ENCODE data around the gene LGALS4.
"Not testable (repeated sequence)": the region's sequence is repeated elsewhere in the genome, so short reads cannot be mapped to it uniquely, and the experiment has no call there.

The LGALS4 gene

DNA sequence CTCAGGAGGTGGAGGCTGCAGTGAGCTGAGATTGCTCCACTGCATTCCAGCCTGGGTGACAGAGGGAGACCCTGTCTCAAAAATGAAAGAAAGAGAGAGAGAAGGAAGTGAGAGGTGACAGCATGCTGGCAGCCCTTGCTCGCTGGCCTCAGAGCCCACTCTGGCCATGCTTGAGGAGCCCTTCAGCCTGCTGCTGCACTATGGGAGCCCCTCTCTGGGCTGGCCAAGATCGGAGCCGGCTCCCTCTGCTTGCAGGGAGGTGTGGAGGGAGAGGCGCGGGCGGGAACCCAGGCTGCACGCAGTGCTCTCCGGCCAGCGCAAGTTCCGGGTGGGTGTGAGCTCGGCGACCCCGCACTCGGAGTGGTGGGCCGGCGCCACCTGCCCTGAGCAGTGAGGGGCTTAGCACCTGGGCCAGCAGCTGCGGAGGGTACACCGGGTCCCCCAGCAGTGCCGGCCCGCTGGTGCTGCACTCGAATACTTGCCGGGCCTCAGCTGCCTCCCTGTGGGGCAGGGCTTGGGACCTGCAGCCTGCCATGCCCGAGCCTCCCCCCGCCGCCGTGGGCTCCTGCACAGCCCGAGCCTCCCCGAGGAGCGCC, 8.6 kb upstream of the LGALS4 start:
- DNase-seq (ENCODE audit: low spot score) = not testable (repeated sequence)

DNA sequence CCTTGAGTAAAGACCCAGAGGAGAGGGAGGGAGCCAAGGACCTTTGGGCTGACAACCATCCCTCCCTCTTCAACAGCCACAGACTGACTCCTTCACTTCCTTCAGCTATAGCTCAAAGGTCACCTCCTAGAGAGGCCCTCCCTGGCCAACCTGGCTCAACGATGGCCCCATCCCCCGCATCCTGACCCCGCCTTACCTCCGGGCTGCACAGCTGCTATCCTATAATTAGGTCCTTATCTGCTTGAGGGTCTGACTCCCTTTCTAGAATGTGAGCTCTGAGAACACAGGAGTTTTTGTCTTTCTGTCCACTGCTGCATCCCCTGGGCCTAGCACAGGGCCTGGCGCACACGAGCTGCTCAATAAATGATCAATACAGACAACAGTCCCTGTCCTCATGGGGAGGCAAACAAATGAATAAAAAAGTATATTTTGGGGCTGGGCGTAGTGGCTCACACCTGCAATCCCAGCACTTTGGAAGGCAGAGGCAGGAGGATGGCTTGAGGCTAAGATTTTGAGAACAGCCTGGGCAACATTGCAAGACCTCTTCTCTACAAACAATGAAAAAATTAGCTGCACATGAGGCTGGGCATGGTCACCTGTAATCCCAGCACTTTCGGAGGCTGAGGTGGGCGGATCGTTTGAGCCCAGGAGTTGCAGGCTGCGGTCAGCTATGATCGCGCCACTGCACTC, 6.6 kb upstream of the LGALS4 start:
- DNase-seq (ENCODE audit: low spot score) = no peak

DNA sequence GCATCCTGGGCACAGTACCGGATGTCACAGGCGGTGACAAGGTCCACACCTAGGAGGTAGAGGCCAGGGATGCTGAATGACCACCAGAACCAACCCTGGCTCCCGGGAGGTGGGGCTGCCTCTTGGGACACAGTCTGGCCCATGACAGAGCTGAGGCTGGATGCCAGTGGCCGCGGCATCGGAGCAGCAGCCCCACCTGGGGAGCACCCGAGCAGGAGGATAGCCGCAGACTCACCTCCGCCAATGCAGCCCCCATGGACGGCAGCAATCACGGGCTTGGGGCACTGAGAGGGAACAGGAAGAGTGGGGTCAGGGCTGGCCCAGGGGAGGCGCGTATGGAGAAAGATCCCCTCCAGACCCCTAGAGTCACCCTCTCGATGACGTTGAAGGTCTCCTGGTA, 4.3 kb upstream of the LGALS4 start:
- DNase-seq (ENCODE audit: low spot score) = no peak

DNA sequence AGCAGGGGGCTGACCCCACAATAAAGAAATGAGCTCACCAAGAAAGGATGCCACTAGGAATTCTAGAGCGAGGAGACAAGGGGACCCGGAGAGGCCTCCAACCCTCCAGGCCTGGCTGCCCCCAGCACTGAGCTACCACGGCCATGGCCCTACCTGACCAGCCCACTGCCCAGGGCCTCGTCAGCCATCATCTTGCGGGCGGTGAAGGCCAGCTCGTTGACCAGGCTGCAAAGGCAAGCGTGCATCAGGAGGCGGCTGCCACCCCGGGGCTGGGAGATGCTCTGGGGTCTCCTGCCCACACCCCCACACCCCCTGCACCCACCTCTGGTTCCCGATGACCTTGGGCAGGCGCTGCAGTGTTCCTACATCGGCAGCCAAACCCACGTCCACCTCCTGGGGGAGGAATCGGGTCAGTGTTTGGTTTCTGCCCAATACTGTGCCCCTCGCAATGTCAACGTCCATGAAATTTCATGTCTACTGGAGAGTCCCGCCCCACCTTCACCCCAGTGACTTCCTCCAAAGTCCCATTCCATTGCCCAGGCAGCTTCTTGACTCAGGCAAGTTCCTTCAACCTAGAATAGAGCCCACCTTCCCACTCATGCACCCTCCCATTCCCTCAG, 3.5 kb upstream of the LGALS4 start:
- no peak for DNase-seq (ENCODE audit: low spot score)

DNA sequence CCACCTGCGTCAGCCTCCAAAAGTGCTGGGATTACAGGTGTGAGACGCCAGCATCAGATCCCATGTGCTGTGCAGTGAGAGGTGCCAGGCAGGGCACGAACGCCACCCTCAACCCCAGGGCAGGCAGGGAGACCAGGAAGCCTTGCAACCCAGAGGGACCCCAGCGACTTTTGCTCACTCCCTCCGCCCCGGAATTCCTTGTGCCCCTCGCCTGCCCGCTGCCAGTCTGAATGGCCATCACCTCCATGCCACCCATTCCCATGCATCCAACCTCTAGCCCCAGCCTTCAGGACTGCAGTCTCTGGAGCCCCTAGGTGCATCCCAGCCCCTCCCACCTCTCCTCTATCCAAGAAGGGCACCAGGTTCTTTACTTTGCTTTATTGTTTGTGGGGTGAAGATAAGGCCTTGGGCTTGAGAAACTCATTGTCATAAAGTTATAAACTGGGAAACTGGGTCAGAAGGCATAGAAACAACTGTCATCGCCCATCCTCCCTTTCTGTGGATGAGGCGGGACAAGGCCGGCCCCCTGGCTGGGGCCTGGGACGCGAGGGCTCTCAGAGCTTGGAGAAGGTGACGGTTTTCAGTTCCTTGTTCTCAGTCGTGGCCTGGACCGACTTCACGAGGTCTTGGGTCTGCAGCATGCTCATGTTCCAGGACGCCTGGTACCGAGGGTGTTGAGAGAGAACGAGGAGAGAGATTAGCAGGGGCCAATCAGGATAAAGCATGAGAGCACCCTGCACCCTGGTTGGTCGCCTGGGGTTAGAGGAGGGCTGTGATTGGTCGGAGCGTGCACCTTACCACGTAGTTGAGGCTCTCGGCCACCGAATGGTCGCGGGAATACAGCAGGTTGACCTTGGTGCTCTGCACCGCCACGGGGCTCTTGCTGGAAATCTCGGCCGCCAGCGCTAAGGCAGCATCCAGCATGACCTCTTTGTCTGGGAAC, 2.6 kb upstream of the LGALS4 start:
- DNase-seq (ENCODE audit: low spot score) = no peak

DNA sequence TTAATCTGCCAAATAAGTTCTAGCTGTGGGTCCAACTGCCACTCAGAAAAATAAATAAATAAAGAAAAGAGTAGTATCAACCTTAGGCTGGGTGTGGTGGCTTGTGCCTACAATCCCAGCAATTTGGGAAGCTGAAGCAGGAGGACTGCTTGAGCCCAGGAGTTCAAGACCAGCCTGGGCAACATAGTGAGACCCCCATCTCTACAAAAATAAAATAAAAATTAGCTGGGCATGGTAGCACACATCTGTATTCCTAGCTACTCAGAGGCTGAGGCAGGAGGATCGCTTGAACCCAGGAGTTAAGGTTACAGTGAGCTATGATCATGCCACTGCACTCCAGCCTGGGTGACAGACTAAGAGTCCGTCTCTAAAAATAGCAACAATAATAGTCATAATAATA, 1.2 kb upstream of the LGALS4 start:
- not testable (repeated sequence) for DNase-seq (ENCODE audit: low spot score)

DNA sequence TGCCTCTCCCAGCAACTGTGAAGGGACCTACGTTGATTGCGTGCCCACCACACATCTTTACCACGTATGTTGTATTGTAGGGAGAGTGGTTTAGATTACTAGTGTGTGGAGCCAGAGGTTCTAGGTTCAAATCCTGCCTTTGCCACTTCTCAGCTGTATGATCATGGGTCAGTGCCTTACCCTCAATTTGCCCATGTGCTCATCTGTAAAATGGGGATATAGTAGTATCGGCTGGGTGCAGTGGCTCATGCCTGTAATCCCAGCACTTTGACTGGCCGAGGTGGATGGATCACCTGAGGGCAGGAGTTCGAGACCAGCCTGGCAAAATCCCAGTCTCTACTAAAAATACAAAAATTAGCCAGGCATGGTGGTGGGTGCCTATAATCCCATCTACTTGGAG, 578 bp upstream of the LGALS4 start:
- no peak for DNase-seq (ENCODE audit: low spot score)

DNA sequence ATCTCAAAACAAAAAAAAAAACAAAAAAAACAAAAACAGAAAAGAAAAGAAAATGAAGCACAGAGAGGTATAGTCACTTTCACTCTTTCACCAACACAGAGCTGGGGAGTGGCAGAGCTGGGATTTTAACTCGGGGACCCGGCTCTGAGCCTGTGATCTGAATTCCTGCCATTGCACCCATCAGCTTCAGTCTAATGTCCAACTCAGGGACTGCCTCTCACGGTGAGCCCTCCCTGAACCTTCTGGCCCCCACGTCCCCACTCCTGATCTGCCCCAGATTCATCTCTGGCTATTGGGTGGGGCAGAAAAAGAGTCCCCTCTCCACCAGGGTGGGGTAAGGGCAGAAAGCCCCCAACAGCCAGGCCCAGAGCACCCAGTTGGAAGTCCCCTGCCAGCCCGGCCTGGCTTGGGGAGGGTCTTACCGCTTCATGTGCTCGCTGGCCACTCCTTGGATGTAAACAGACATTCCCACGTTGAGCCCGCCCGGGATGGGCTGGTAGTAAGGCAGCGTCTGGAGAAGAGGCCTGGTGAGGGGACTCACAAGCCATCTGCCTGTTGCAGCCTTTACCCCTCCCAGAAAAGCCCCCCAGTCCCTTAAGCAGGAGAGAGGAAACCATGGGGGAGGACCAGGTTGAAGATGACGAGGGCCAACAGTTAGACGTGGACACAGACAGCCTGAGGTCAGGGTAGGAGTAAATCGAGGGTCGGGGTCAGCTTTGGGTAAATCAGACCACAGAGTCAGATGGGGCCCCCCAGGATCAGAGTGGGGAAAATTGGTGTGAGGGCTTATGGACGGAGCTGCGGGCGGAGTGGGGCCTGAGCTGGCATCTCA, 520 bp downstream of the LGALS4 start:
- DNase-seq (ENCODE audit: low spot score) = no peak

DNA sequence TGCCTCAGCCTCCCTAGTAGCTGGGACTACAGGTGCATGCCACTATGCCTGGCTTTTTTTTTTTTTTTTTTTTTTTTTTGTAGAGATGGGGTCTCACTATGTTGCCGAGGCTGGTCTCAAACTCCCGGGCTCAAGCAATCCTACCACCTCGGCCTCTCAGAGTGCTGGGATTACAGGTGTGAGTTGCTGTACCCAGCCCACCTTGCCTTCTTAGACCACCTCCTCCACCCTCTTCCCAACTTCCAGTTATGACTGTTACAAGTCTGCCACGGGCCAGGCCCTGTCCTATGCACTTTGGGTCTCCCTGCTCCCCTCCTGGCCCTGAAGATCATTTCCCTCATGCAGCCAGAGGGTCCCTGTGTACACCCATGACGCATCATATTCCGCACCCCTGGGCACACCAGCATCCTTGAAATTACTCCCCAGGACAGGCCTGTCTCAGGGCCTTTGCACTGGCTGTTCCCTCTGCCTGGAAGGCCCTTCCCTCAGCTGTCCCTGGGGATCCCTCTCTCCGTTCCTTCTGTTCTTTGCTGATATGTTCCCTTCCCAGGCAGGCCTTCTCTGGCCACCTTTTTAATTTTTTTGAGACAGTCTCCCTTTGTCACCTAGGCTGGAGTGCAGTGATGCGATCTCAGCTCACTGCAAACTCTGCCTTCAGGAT, 3.0 kb downstream of the LGALS4 start:
- no peak for DNase-seq (ENCODE audit: low spot score)

DNA sequence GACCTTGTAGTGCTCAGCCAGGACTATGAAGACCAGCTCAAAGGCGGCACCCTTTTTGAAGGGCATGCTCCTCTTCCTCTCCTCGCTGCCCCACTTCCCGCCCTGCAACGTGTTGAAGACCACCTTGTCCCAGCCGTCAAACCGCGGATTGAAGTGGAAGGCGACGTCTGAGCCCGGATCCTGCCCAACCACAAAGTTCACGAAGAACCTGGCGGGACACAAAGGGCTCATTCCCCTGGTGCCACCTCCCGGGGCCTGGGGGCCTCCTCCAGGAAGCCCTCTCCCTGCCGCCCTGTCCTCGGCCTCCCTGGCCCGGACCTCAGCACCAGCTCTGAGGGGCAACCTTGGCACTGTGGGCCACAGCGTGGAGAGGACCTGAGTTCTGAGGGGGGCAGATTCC, 4.0 kb downstream of the LGALS4 start:
- DNase-seq (ENCODE audit: low spot score) = no peak

DNA sequence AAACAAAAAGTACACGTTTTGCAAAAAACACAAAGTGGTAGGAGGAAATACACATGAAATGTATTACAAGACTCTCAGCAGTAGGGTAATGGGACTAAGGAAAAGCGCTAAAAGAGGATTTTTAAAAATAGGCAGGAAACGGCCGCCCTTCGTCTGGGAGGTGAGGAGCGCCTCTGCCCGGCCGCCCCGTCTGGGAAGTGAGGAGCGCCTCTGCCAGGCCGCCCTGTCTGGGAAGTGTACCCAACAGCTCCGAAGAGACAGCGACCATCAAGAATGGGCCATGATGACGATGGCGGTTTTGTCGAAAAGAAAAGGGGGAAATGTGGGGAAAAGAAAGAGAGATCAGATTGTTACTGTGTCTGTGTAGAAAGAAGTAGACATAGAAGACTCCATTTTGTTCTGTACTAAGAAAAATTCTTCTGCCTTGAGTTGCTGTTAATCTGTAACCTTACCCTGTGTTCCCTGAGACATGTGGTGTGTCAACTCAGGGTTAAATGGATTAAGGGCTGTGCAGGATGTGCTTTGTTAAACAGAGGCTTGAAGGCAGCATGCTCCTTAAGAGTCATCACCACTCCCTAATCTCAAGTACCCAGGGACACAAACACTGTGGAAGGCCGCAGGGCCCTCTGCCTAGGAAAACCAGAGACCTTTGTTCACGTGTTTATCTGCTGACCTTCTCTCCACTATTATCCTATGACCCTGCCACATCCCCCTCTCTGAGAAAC, 5.2 kb downstream of the LGALS4 start:
- not testable (repeated sequence) for DNase-seq (ENCODE audit: low spot score)

DNA sequence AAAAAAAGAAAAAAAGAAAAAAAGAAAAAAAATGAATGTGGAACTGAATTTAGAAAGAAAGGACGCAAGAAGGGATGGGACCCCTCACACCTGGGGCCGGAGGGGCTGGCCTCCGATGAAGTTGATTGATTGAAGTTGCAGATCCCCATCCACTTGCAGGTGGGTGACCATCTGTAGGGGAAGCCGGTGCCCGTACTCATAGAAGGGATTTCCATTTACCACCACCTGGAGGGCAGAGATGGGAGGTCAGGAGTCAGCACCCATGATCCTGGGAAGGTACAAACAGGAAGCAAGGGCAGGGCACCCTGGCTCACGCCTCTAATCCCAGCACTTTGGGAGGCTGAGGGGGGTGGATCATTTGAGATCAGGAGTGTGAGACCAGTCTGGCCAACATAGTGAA, 6.4 kb downstream of the LGALS4 start:
- DNase-seq (ENCODE audit: low spot score) = no peak

DNA sequence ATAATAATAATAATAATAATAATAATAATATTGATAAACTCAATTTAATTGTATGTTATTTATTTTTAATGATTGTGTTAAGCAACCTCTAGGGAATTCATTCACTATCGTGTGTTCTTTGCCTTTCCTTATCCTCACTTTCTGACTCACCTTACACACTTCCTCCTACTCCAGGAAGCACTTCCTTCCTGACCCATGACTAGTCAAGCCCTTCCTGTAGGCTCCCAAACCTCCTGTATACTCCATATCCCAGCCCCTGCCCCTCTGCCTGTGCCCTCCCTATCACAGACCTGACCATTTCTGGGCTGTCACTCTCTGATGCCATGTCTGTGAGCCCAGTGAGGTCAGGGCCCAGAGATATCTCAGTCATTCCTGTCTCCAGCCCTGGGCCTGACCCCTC, 7.6 kb downstream of the LGALS4 start:
- DNase-seq (ENCODE audit: low spot score) = no peak

DNA sequence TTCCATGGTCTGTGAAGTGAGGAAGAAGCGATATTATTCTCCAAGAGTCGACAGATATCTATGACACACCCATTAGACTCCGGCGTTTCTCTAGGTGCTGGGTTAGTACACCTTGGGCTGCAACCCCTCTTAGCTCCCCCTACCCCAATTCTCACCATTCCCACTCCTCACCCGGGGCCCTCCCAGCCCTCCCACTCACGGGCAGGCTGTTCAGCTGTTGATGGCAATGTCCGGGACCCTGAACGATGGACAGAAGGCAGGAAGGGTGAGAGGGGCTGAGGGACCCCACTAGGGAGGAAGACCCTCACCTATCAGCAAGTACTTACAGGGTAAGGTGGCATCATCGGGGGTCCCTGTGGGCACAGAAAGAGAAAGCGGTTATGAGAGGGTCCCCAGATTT, 9.2 kb downstream of the LGALS4 start:
- DNase-seq (ENCODE audit: low spot score) = no peak

DNA sequence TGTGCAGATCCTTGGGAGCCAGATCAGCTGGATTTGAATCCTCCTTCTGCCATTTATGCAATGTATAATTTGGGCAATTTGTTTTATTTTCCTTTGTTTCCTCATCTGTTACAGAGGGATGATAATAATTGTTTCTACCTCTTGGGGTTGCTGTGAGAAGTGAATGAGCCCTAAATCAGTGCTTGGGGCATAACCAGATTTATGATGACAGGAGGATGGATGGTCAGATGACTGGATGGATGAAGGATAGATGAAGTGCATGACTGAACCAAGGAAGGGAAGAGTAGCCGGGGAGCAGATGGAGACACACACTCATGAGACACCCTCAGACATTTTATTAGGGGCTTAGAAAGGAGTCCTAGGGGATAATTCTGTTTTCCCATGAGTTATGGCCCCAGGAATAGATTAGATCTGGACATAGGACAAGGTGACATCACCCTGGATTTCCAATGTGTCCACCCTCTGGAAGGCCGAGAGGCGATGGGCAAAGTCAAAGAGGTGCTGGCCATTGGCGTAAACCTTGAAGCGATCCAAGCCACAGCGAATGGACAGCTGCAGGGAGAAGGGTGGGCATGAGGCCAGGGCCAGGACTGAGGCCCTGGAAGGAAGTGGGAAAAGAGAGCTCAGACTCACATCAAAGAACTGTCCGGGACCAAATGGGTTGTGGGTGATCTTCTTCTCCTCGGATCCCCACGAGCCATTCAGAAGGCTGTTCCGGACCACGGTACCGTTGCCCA, 11.2 kb downstream of the LGALS4 start:
- DNase-seq (ENCODE audit: low spot score) = no peak

DNA sequence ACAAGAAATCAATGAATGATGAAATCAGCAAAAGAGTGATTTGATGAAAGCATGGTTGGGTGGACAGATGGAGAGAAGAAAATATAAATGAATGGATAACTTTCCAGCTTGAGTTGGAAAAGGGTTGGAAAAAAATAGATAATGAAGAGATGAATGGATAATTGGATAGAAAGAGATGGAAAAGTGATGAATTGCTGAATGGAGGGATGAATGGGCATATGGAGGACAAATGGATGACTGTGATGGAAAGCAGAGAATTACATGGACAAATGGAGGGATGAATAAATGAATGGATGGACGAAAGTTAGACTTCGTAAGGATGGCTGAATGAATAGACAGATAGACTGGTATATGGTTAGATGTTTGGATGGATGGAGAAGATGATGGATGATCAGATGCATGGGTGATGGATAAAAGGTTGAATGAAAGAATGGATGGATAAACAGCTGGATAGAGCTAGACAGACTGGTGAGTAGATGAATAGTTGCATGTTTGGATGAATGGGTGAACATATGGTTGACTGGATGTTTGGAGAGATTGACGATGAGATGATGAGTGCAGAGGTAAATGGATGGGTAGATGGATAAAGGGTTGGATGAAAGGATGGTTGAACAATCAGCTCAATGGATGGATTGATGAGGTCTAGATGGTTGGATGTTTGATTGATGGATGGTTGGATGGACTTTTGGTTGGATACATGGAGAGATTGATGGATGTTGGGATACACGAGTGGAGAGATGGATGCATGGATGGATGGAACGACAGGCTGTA, 12.0 kb downstream of the LGALS4 start:
- no peak for DNase-seq (ENCODE audit: low spot score)

DNA sequence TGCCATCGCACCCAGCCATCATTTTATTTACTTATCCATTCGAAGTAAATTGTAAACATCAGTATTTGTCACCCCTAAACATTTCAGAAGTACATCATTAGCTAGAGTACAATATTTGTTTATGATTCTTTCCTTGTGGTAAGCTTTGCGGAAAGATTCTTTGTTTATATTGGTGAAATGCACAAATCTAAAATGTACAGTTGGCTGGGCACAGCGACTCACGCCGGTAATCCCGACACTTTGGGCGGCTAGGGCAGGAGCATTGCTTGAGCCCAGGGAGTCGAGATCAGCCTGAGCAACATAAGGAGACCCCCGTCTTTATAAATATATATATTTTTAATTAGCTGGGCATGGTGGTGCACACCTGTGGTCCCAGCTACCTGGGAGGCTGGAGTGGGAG, 13.6 kb downstream of the LGALS4 start:
- no peak for DNase-seq (ENCODE audit: low spot score)

DNA sequence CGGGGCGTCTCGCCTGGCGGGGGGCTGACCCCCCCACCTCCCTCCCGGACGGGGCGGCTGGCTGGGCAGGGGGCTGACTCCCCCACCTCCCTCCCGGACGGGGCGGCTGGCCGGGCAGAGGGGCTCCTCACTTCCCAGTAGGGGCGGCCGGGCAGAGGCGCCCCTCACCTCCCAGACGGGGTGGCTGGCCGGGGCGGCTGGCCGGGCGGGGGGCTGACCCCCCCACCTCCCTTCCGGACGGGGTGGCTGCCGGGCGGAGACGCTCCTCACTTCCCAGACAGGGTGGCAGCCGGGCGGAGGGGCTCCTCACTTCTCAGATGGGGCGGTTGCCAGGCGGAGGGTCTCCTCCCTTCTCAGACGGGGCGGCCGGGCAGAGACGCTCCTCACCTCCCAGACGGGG, 15.0 kb downstream of the LGALS4 start:
- DNase-seq (ENCODE audit: low spot score) = not testable (repeated sequence)

DNA sequence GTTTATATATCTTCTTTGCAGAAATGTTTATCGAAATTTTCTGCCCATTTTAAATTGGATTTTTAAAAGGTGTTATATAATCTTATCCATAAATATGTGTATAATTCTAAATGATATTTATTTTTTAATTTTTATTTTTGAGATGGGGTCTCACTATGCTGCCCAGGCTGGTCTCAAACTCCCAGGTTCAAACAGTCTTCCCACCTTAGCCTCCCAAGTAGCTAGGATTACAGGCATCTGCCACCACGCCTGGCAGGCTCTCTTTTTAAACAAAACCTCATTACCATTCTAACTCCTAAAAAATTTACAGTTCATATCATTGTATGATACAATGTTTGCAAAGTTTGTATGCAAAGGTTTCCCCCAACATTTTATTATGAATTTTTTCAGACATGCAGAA, 16.6 kb downstream of the LGALS4 start:
- no peak for DNase-seq (ENCODE audit: low spot score)
